GM18499 (cell line): ENCODE measurements around the gene KNG1.
"Not testable (repeated sequence)": the region's sequence is repeated elsewhere in the genome, so short reads cannot be mapped to it uniquely, and the experiment has no call there.

Experiments
- ATAC-seq: cut with Tn5 transposase; IDR thresholded peaks from one replicate; pipeline ENCODE4 v1.9.1; 2021; ENCODE audit warnings: moderate number of reproducible peaks; ENCODE audit not compliant: insufficient read depth, unreplicated experiment

The KNG1 gene

GRCh38 chr3:186705882-186706780, 11.0 kb upstream of the KNG1 start:
- ATAC-seq = no peak

- ATAC-seq = no peak
Measured at GRCh38 chr3:186708983-186709679, 8.0 kb upstream of the KNG1 start.

DNA sequence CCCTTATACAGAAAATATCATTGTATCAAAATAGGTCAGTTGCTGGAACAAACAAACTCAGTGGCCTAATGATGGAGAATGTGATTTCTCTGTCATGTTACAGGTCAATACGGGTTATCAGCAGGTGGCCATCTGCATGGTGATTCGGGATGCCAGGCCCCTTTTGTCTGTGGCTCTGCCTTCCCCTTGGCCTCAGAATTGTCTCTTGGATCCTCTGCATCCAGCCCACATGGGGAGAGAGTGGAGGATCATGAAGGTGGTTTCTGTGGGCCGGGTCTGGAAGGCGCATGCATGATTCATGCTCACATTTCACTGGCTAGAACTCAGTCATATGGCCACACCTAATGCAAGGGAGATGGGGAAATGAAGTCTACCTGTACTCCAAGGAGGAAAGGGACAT, 6.5 kb upstream of the KNG1 start:
- not testable (repeated sequence) for ATAC-seq

- no peak for ATAC-seq
Measured at GRCh38 chr3:186713499-186713898, 3.7 kb upstream of the KNG1 start.

- no peak for ATAC-seq
Measured at GRCh38 chr3:186719945-186720739, 3.0 kb downstream of the KNG1 start.

- ATAC-seq = no peak
Measured at GRCh38 chr3:186722457-186722856, 5.3 kb downstream of the KNG1 start.

- no peak for ATAC-seq
Measured at GRCh38 chr3:186724911-186725310, 7.8 kb downstream of the KNG1 start.

DNA sequence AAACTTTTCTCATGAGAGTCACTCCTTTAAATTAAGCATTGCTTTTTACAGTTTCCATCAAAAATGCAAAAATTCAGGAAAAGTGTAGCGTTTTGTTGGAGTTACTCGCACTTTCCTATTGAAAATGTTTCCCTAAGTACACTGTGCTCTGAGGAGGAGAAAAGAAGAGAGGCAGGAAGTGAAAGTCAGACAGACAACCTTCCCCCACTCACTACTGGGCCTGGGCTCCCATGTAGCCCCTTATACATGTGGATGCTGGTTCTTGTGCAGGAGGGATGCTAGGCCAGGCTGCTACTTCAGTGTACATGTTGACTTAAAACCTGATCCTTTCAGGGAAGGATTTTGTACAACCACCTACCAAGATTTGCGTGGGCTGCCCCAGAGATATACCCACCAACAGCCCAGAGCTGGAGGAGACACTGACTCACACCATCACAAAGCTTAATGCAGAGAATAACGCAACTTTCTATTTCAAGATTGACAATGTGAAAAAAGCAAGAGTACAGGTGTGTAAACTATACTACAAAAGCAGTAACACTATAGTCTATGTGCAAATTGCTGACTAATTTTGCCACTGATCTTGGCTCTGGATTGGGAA, 15.1 kb downstream of the KNG1 start:
- no peak for ATAC-seq

- ATAC-seq = no peak
Measured at GRCh38 chr3:186742618-186743380, 25.6 kb downstream of the KNG1 start.

DNA sequence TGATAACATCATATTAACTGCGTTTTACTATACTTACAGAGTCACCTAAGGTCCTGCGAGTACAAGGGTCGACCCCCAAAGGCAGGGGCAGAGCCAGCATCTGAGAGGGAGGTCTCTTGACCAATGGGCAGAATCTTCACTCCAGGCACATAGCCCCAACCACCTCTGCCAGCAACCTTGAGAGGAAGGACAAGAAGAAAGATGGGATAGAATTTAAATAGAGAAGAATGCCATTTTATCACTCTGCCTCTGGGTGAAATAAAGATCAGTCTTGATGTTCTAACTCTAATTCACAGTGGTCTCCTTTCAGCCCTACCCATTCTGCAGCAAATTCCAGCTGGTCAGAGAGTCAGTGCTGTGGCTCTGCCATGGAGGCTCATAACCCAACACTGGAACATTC, 26.5 kb downstream of the KNG1 start:
- ATAC-seq = no peak

- no peak for ATAC-seq
Measured at GRCh38 chr3:186746008-186746407, 28.8 kb downstream of the KNG1 start.

DNA sequence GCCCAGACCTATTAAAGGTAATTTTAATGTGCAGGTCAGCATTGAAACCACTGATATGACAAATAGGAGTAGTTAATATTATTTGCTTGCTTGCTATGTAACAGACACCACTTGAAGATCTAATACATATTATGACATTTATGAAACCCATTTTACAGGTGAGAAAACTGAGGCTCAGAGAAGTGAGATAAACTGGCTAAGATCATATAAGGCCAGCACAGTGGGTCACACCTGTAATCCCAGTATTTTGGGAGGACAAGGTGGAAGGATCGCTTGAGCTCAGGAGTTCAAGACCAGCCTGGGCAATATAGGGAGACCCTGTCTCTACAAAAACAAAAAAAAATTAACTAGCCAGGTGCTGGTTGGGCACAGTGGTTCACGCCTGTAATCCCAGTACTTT, 33.2 kb downstream of the KNG1 start:
- ATAC-seq = no peak

- ATAC-seq = no peak
Measured at GRCh38 chr3:186751480-186751879, 34.3 kb downstream of the KNG1 start.

DNA sequence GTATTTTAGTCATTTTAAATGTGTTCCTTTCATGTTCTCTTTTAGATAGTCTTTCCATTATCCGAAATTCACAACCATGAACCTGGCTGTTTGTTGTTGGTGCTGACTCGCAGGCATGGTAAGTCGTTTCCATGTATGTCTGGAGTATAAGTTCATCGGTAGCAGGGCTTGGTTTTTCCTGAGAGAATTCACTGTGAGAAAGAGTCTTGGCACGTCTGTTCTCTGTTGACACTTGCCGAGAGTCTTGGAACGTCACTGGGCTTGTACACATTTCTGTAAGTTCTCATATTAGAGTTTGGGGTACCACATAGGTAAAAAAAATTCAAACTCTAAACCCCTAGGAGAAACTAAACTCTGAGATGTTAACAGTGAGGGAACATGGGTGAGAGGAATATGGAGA, 36.8 kb downstream of the KNG1 start:
- no peak for ATAC-seq

DNA sequence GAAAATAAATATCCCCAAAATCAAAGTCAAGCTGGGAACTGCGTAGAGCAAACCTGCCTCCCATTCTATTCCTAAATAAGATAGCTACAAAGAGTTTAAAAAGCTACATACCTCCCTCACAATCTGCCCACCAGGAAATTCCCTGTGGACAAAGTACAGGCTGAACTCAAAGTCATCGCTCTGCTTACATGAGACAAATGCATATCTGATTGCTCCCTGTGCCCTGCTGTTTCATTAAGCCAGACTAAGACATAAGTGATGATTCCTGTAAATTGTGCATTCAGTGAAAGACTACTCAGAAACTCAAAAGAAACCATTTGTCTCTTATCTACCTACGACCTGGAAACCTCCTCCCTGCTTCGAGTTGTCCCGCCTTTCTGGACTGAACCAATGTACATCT, 37.7 kb downstream of the KNG1 start:
- no peak for ATAC-seq

DNA sequence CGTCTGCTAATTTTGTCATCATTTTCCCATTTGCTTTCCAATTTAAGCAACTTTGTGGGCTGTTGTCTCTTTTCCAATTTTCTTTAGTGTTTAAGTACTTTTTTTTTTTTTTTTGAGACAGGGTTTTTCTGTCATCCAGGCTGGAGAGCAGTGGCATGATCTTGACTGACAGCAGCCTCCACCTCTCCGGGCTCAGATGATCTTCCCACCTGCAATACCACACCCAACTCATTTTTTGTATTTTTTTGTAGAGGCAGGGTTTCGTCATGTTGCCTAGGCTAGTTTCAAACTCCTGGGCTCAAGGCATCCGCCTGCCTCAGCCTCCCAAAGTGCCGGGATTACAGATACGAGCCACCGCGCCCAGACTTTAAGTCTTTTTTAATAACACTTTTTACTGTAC, 40.1 kb downstream of the KNG1 start:
- ATAC-seq = no peak

- no peak for ATAC-seq
Measured at GRCh38 chr3:186757686-186758220, 40.6 kb downstream of the KNG1 start.

DNA sequence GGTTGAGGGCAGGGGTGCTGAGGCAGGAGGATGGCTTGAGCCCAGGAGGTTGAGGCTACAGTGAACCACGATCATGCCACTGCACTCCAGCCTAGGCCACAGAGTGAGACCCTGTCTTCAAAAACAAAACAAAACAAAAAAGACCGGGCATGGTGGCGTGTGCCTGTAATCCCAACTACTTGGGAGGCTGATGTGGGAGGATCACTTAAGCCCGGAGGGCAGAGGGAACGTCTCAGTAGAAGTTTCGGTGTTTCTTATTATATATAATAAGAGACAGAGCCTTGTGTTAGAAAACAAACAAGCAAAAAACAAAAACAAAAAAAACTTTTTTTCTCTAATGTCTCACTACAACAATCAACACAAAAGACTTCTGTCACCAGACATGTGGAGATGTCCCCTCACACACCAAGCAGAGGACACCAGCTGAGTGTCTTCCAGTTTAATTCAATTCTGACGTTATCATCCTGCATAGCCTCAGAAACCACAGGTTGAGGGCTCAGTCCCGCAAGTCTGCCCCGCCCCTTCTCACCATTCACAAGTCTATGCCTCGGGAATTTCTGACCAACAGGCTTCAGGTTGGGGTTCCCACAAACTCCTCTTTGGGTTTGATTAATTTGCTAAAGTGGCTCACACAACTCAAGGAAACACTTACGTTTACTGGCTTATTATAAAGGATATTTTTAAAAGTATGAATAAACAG, 42.2 kb downstream of the KNG1 start:
- no peak for ATAC-seq
